RWPE2 (cell line): ENCODE results near the gene DHDDS.
"Not testable (repeated sequence)": the region's sequence is repeated elsewhere in the genome, so short reads cannot be mapped to it uniquely, and the experiment has no call there.

Experiments used
- ATAC-seq: fragments of 200-7000 bp; cut with Tn5 transposase; 3 replicates; pipeline ENCODE4 v1.9.1; 2021; ENCODE audit warnings: low read depth
- DNase-seq: peaks from one replicate; pipeline ENCODE4 v3.0.0-alpha.2; 2020; ENCODE audit warnings: low spot score
- H3K27ac ChIP-seq: fragments of 450-650 bp; 2 replicates; pipeline ENCODE4 v1.5.1; 2017; ENCODE audit warnings: mild to moderate bottlenecking; ENCODE audit not compliant: poor library complexity, severe bottlenecking
- H3K27me3 ChIP-seq: fragments of 250-450 bp; sonication (Bioruptor Pico); 2 replicates; pipeline ENCODE4 v1.5.1; 2021; ENCODE audit warnings: mild to moderate bottlenecking, moderate library complexity; ENCODE audit not compliant: insufficient read depth, poor library complexity, severe bottlenecking
- H3K36me3 ChIP-seq: fragments of 250-450 bp; sonication (Bioruptor Pico); 2 replicates; pipeline ENCODE4 v1.5.1; 2020; ENCODE audit warnings: low read depth, mild to moderate bottlenecking, moderate library complexity
- H3K4me1 ChIP-seq: fragments of 250-450 bp; sonication (Bioruptor Pico); 2 replicates; pipeline ENCODE4 v1.5.1; 2021; ENCODE audit warnings: mild to moderate bottlenecking, moderate library complexity; ENCODE audit not compliant: insufficient read depth, poor library complexity, severe bottlenecking
- H3K4me3 ChIP-seq: fragments of 250-450 bp; sonication (Bioruptor Pico); 2 replicates; pipeline ENCODE4 v1.5.1; 2021; ENCODE audit warnings: mild to moderate bottlenecking, moderate library complexity; ENCODE audit not compliant: severe bottlenecking
- H3K9me3 ChIP-seq: fragments of 250-450 bp; sonication (Bioruptor Pico); 2 replicates; pipeline ENCODE4 v1.5.1; 2021; ENCODE audit warnings: mild to moderate bottlenecking, moderate library complexity; ENCODE audit not compliant: severe bottlenecking
- CTCF ChIP-seq: fragments of 450-650 bp; IDR thresholded peaks from one replicate; pipeline ENCODE4 v1.5.1; 2017; ENCODE audit warnings: mild to moderate bottlenecking, moderate library complexity; ENCODE audit not compliant: poor library complexity, severe bottlenecking

DHDDS gene, protein sequence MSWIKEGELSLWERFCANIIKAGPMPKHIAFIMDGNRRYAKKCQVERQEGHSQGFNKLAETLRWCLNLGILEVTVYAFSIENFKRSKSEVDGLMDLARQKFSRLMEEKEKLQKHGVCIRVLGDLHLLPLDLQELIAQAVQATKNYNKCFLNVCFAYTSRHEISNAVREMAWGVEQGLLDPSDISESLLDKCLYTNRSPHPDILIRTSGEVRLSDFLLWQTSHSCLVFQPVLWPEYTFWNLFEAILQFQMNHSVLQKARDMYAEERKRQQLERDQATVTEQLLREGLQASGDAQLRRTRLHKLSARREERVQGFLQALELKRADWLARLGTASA

GRCh38 chr1:26431979-26432695 lies at the start of gene DHDDS:
TSS of gene DHDDS (plus strand) at chr1:26432321. CDS start at chr1:26432946, 625 bp downstream.
- ATAC-seq, result peak; percentile 92
- H3K4me3 ChIP-seq, result peak within 1 kb of the TSS; percentile 46
- DNase-seq, result peak; percentile 96
- peaks cover 5% of the 10 kb centered on the region for H3K4me1 ChIP-seq
- H3K27ac ChIP-seq, result peak within 1 kb of the TSS; percentile 30
- H3K36me3 ChIP-seq, result peaks cover 28% of the 10 kb centered on the region
- no peaks in the 10 kb centered on the region for H3K9me3 ChIP-seq
- no peaks in the 10 kb centered on the region for H3K27me3 ChIP-seq
- no peak for TF ChIP-seq CTCF

- DNase-seq (no peak), ATAC-seq (no peak)
- H3K36me3 ChIP-seq, result no peaks in the 10 kb centered on the region
- no peak overlapping the region for H3K27ac ChIP-seq
- H3K4me1 ChIP-seq, result peaks cover 7% of the 10 kb centered on the region
- no peak for TF ChIP-seq CTCF
- H3K27me3 ChIP-seq, result no peaks in the 10 kb centered on the region
- H3K9me3 ChIP-seq, result no peaks in the 10 kb centered on the region
- H3K4me3 ChIP-seq, result no peak overlapping the region
These were observed 48.0 kb upstream of the DHDDS start for GRCh38 chr1:26384076-26384475.

DNA sequence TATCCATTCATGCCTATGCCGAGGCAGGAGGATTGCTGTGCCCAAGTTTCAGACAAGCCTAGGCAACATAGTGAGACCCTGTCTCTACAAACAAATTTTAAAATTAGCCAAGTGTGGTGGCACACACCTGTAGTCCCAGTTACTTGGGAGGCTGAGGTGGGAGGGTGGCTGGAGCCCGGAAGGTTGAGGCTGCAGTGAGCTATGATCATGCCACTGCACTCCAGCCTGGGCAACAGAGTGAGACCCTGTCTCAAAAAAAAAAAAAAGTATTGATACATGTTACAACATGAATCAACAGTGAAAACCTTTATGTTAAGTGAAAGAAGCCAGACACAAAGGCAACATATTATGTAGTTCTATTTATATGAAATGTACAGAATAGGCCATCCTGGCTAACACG lies 47.1 kb upstream of the DHDDS start:
- not testable (repeated sequence) for DNase-seq, H3K36me3 ChIP-seq, H3K27me3 ChIP-seq, ATAC-seq, H3K9me3 ChIP-seq, H3K27ac ChIP-seq, H3K4me1 ChIP-seq, H3K4me3 ChIP-seq

GRCh38 chr1:26387447-26387846 lies 44.7 kb upstream of the DHDDS start:
- Histone ChIP-seq H3K27ac (no peak overlapping the region), H3K4me1 (peaks cover 7% of the 10 kb centered on the region), H3K9me3 (no peaks in the 10 kb centered on the region), H3K4me3 (no peak overlapping the region), H3K27me3 (no peaks in the 10 kb centered on the region), H3K36me3 (no peaks in the 10 kb centered on the region)
- DNase-seq (no peak), ATAC-seq (peak; percentile 54)
- TF ChIP-seq CTCF, result no peak

DNA sequence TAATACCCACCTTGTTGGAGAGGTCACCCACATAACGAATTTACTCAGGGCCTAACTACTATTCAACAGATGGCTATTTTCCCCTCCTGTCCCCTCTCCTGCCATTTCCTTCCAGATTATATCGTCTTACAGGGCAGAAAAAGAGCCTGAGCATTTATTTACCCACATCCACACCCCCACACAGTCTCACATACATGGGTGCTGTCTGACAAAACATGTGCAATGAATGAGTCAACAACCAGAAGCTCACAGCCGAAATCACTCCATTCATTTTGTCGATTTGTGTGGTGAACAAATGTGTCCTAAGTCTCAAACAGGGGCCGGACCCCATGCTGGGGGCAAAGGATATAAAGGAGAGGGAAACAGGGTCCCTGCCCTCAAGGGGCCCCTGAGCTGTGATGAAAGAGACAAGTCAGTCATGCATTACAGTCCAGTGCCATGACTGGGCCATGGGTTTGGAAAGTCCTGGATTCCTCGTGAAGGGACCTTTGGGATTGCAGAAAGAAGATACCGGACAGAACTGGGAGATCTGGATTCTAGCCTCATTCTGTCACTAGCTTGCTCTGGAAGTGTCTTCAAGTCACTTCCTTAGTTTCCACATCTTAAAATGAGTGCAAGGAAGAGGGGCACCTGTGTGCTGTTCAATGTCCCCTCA lies 43.2 kb upstream of the DHDDS start:
- ATAC-seq (peak; percentile 40; the same call in 1 of the 3 replicates), DNase-seq (no peak)
- TF ChIP-seq CTCF, result no peak
- Histone ChIP-seq H3K27me3 (no peaks in the 10 kb centered on the region), H3K4me3 (no peak overlapping the region), H3K4me1 (peaks cover 7% of the 10 kb centered on the region), H3K36me3 (no peaks in the 10 kb centered on the region), H3K27ac (no peak overlapping the region), H3K9me3 (no peaks in the 10 kb centered on the region)
